B cell (primary cell): ENCODE data around the gene ADGRV1. TPM values are rescaled to one million over a fixed set of nuclear protein-coding genes. Genes with fewer than 3 reads are reported as not detected.

Experiments
- ATAC-seq: fragments of 200-7000 bp; cut with Tn5 transposase; one replicate; pipeline ENCODE4 v1.10.0; 2021; ENCODE audit warnings: low read depth, mild to moderate bottlenecking, moderate number of reproducible peaks, moderate library complexity
- CTCF ChIA-PET: fragments of 350-600 bp; sonication (Branson Sonifier 250); formaldehyde crosslinking; loops from one replicate; lab custom pipeline; 2021; ENCODE audit warnings: antibody characterized with exemption, inconsistent platforms; lab: Charles Lee
- POLR2A ChIA-PET: fragments of 350-600 bp; sonication (Branson Sonifier 250); formaldehyde crosslinking; loops from one replicate; lab custom pipeline; 2021; ENCODE audit warnings: antibody characterized with exemption; lab: Charles Lee
- DNase-seq: peaks from one replicate; pipeline ENCODE4 v3.0.0; 2013
- H2AFZ ChIP-seq: 2 replicates; pipeline ENCODE4 v1.6.1; 2012; ENCODE audit warnings: mild to moderate bottlenecking, low read depth, low read length; ENCODE audit not compliant: insufficient read depth, poor library complexity, severe bottlenecking
- H3K27ac ChIP-seq, 2 donors: 1 replicate in 1 of 2; 2 replicates in 1 of 2; pipeline ENCODE4 v1.5.1; 2012 to 2013; ENCODE audit warnings: low read length in 2 of 2, mild to moderate bottlenecking in 2 of 2, moderate library complexity in 1 of 2
- H3K27me3 ChIP-seq, 4 experiments: fragments of 200-600 bp in 1 of 4; sonication (generic) in 1 of 4; replicated peaks in 1 of 4; 1 replicate in 2 of 4; 2 replicates in 2 of 4; pipeline versions ENCODE4 v1.6.1 to v1.7.0; 2013 to 2016; ENCODE audit warnings: low read length in 3 of 4, mild to moderate bottlenecking in 2 of 4, mixed read lengths in 1 of 4, moderate library complexity in 1 of 4; ENCODE audit not compliant: insufficient read depth in 4 of 4, control insufficient read depth in 3 of 4; ENCODE audit errors: control extremely low read depth in 1 of 4
- H3K36me3 ChIP-seq, 2 experiments: replicated peaks in 1 of 2; 1 replicate in 1 of 2; 2 replicates in 1 of 2; pipeline versions ENCODE4 v1.6.1 to v1.7.1; 2013; ENCODE audit warnings: low read length in 1 of 2; ENCODE audit not compliant: insufficient read depth in 2 of 2, control insufficient read depth in 1 of 2; ENCODE audit errors: control extremely low read depth in 1 of 2, extremely low read depth in 1 of 2
- H3K4me1 ChIP-seq, 2 donors: fragments of 200-600 bp in 1 of 2; sonication (generic) in 1 of 2; 1 replicate in 1 of 2; 2 replicates in 1 of 2; pipeline versions ENCODE4 v1.5.1 to v1.6.1; 2013 to 2017; ENCODE audit warnings: low read length in 2 of 2; ENCODE audit not compliant: control insufficient read depth in 2 of 2, insufficient read depth in 2 of 2
- H3K4me2 ChIP-seq: replicated peaks from 2 replicates; pipeline ENCODE3; 2012; ENCODE audit warnings: mild to moderate bottlenecking, low read depth, low read length; ENCODE audit not compliant: poor library complexity, severe bottlenecking
- H3K4me3 ChIP-seq, 5 experiments: fragments of 200-600 bp in 1 of 5; sonication (generic) in 1 of 5; 1 replicate in 3 of 5; 2 replicates in 2 of 5; pipeline versions ENCODE4 v1.5.1 to v1.7.0; 2011 to 2016; ENCODE audit warnings: low read length in 4 of 5, mild to moderate bottlenecking in 4 of 5, low read depth in 2 of 5, control low read depth in 1 of 5, moderate library complexity in 1 of 5; ENCODE audit not compliant: insufficient read depth in 1 of 5; ENCODE audit errors: control extremely low read depth in 1 of 5, extremely low read depth in 1 of 5
- H3K79me2 ChIP-seq: fragments of 200-600 bp; sonication (generic); one replicate; pipeline ENCODE4 v1.6.0; 2016; ENCODE audit warnings: low read length; ENCODE audit not compliant: control insufficient read depth, insufficient read depth
- H3K9ac ChIP-seq: fragments of 200-600 bp; sonication (generic); 2 replicates; pipeline ENCODE4 v1.6.1; 2017; ENCODE audit warnings: mild to moderate bottlenecking, low read length, moderate library complexity
- H3K9me3 ChIP-seq, 3 donors: one replicate each; pipeline versions ENCODE4 v1.6.1 to v1.7.1; 2013; ENCODE audit warnings: low read length in 2 of 3; ENCODE audit not compliant: control insufficient read depth in 2 of 3, insufficient read depth in 1 of 3; ENCODE audit errors: control extremely low read depth in 1 of 3
- H4K20me1 ChIP-seq: 2 replicates; pipeline ENCODE4 v1.6.0; 2012; ENCODE audit warnings: mild to moderate bottlenecking, low read length; ENCODE audit not compliant: insufficient read depth, control insufficient read depth, poor library complexity, severe bottlenecking
- H3K27ac Mint-ChIP-seq: one replicate; pipeline ENCODE4 v1.8.0; 2021; ENCODE audit warnings: mixed read lengths
- H3K27me3 Mint-ChIP-seq: one replicate; pipeline ENCODE4 v1.8.0; 2021; ENCODE audit warnings: mixed read lengths
- H3K4me1 Mint-ChIP-seq: one replicate; pipeline ENCODE4 v1.8.0; 2021; ENCODE audit warnings: mixed read lengths
- H3K4me3 Mint-ChIP-seq: one replicate; pipeline ENCODE4 v1.8.0; 2021; ENCODE audit warnings: mixed read lengths
- H3K9me3 Mint-ChIP-seq: one replicate; pipeline ENCODE4 v1.8.0; 2022; ENCODE audit warnings: mixed read lengths; ENCODE audit not compliant: insufficient read depth
- EZH2 ChIP-seq: IDR thresholded peaks from 2 replicates; pipeline ENCODE4 v1.6.1; 2012; ENCODE audit warnings: borderline replicate concordance, low read depth, mild to moderate bottlenecking, moderate library complexity, low read length; ENCODE audit not compliant: insufficient read depth, poor library complexity, severe bottlenecking
- WGBS: methylation state at CpG from one replicate; pipeline ENCODE4 v1.1.5; 2013; ENCODE audit warnings: missing lambda C conversion rate; ENCODE audit not compliant: insufficient coverage; 5-methylcytosine and 5-hydroxymethylcytosine counted together
- intact Hi-C: fragments of 100-400 bp; cut with micrococcal nuclease; formaldehyde crosslinking; loops from one replicate; pipeline ENCODE4 v1.10.0; 2022
- polyA plus RNA-seq: library from polyadenylated mRNA; depleted of rRNA; stranded (reverse); fragments of >200 nt; gene quantifications from 2 replicates; pipeline ENCODE4 v1.2.3, GENCODE V29; 2012
- total RNA-seq, 2 donors: library from RNA; stranded (reverse); fragments of 120-200 nt in 1 of 2; gene quantifications; 1 replicate in 1 of 2; 2 replicates in 1 of 2; pipeline versions ENCODE4 v1.2.3 to v1.2.4, GENCODE V29; 2013 to 2022
- TF ChIP-seq, protein P1 (sequence below): fragments of 200-600 bp; IDR thresholded peaks from one replicate; pipeline ENCODE4 v1.8.0; 2022; ENCODE audit warnings: antibody characterized with exemption, mild to moderate bottlenecking

ADGRV1 gene
- total and polyA plus RNA-seq, 2 donors (not counting 1 experiment from before 2014, with no cell fraction given), result 0.07 TPM; not detected in 1

GRCh38 chr5:91032125-91032524 lies 473.5 kb downstream of the ADGRV1 start:
- no peaks in the 10 kb centered on the region for H3K4me1 Mint-ChIP-seq
- no peak overlapping the region for H3K4me2 ChIP-seq
- 86% methylated on average over 3 of the region's 5 CpGs for WGBS

GRCh38 chr5:91033370-91033769 lies 474.8 kb downstream of the ADGRV1 start:
- WGBS, result no CpG with 5 or more reads among the region's 1 CpG
- Histone ChIP-seq H2AFZ (no peak overlapping the region), H3K4me1 (no peaks in the 10 kb centered on the region), H3K27ac (no peak overlapping the region), H3K36me3 (no peaks in the 10 kb centered on the region), H4K20me1 (no peaks in the 10 kb centered on the region), H3K4me2 (no peak overlapping the region), H3K4me3 (no peak overlapping the region), H3K27me3 (no peaks in the 10 kb centered on the region), H3K9me3 (no peaks in the 10 kb centered on the region), H3K79me2 (no peaks in the 10 kb centered on the region), H3K9ac (no peak overlapping the region)
- no peak for TF ChIP-seq EZH2
- TF ChIP-seq, protein P1, sequence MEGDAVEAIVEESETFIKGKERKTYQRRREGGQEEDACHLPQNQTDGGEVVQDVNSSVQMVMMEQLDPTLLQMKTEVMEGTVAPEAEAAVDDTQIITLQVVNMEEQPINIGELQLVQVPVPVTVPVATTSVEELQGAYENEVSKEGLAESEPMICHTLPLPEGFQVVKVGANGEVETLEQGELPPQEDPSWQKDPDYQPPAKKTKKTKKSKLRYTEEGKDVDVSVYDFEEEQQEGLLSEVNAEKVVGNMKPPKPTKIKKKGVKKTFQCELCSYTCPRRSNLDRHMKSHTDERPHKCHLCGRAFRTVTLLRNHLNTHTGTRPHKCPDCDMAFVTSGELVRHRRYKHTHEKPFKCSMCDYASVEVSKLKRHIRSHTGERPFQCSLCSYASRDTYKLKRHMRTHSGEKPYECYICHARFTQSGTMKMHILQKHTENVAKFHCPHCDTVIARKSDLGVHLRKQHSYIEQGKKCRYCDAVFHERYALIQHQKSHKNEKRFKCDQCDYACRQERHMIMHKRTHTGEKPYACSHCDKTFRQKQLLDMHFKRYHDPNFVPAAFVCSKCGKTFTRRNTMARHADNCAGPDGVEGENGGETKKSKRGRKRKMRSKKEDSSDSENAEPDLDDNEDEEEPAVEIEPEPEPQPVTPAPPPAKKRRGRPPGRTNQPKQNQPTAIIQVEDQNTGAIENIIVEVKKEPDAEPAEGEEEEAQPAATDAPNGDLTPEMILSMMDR, result no peak
- Mint-ChIP-seq H3K27me3 (peaks cover 6% of the 10 kb centered on the region), H3K4me1 (no peaks in the 10 kb centered on the region), H3K4me3 (no peak overlapping the region), H3K9me3 (no peaks in the 10 kb centered on the region), H3K27ac (no peak overlapping the region)
- DNase-seq (no peak), ATAC-seq (no peak)
- ChIA-PET CTCF (interaction anchor here (0.6 kb wide), 1 partner anchor 19 kb away, joined by 3 read pairs; no protein-coding TSS in a partner anchor), POLR2A (no interaction called here)
- intact Hi-C loops, result no loop called here

More at GRCh38 chr5:91032125-91032524, 473.5 kb downstream of the ADGRV1 start:
- ChIA-PET POLR2A (no interaction called here), CTCF (no interaction called here)
- Mint-ChIP-seq H3K9me3 (no peaks in the 10 kb centered on the region), H3K27ac (no peak overlapping the region), H3K4me3 (no peak overlapping the region), H3K27me3 (peaks cover 6% of the 10 kb centered on the region)
- Histone ChIP-seq H3K4me1 (no peaks in the 10 kb centered on the region), H3K4me3 (no peak overlapping the region), H3K36me3 (no peaks in the 10 kb centered on the region), H3K79me2 (no peaks in the 10 kb centered on the region), H3K9ac (no peak overlapping the region), H3K27ac (no peak overlapping the region), H3K27me3 (no peaks in the 10 kb centered on the region), H2AFZ (no peak overlapping the region), H3K9me3 (no peaks in the 10 kb centered on the region), H4K20me1 (no peaks in the 10 kb centered on the region)
- ATAC-seq (no peak), DNase-seq (no peak)
- TF ChIP-seq, protein P1, result no peak
- no peak for TF ChIP-seq EZH2
- intact Hi-C loops, result no loop called here
